ENCODE results near the gene EIF4G3.

GRCh38 chr1:21154717-21155116 lies 22.0 kb downstream of the EIF4G3 start:
- TF ChIP-seq, protein P1, sequence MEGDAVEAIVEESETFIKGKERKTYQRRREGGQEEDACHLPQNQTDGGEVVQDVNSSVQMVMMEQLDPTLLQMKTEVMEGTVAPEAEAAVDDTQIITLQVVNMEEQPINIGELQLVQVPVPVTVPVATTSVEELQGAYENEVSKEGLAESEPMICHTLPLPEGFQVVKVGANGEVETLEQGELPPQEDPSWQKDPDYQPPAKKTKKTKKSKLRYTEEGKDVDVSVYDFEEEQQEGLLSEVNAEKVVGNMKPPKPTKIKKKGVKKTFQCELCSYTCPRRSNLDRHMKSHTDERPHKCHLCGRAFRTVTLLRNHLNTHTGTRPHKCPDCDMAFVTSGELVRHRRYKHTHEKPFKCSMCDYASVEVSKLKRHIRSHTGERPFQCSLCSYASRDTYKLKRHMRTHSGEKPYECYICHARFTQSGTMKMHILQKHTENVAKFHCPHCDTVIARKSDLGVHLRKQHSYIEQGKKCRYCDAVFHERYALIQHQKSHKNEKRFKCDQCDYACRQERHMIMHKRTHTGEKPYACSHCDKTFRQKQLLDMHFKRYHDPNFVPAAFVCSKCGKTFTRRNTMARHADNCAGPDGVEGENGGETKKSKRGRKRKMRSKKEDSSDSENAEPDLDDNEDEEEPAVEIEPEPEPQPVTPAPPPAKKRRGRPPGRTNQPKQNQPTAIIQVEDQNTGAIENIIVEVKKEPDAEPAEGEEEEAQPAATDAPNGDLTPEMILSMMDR (IDR thresholded peaks at IDR 0.05), result no peak
- TF ChIP-seq POLR2A (IDR thresholded peaks at IDR 0.05), result no peak

All from lower leg skin (tissue), 3 donors.